HEK293T (cell line): Measurements from ENCODE around the gene SERTM1.

Source experiments
- CTCF ChIA-PET: fragments of 350-600 bp; formaldehyde crosslinking; extraction: SDS; loops from one replicate; lab custom pipeline; 2021; ENCODE audit warnings: antibody characterized with exemption, inconsistent platforms; lab: Yijun Ruan, JAX
- POLR2A ChIA-PET: fragments of 350-600 bp; formaldehyde crosslinking; extraction: SDS; loops from one replicate; lab custom pipeline; 2020; ENCODE audit warnings: antibody characterized with exemption, inconsistent platforms; lab: Yijun Ruan, JAX
- DNase-seq: peaks from one replicate; pipeline ENCODE4 v3.0.0; 2012; ENCODE audit warnings: mixed read lengths; ENCODE audit errors: extremely low spot score
- ARNT ChIP-seq: fragments of 450-650 bp; IDR thresholded peaks from 2 replicates; pipeline ENCODE4 v1.6.1; 2017; ENCODE audit warnings: mild to moderate bottlenecking
- BHLHE40 ChIP-seq: fragments of 450-650 bp; IDR thresholded peaks from 2 replicates; pipeline ENCODE4 v1.6.1; 2016; ENCODE audit warnings: mild to moderate bottlenecking, moderate library complexity, borderline replicate concordance
- CTBP1 ChIP-seq: fragments of 450-650 bp; IDR thresholded peaks from 2 replicates; pipeline ENCODE4 v1.6.1; 2016; ENCODE audit warnings: borderline replicate concordance
- ELF4 ChIP-seq: fragments of 450-650 bp; IDR thresholded peaks from 2 replicates; pipeline ENCODE4 v1.6.1; 2017; ENCODE audit warnings: antibody characterized with exemption
- FOXA1 ChIP-seq: fragments of 450-650 bp; IDR thresholded peaks from 2 replicates; pipeline ENCODE4 v1.6.1; 2016; ENCODE audit warnings: mild to moderate bottlenecking
- FOXK2 ChIP-seq: fragments of 450-650 bp; IDR thresholded peaks from 2 replicates; pipeline ENCODE4 v1.6.1; 2016; ENCODE audit warnings: mild to moderate bottlenecking
- FOXM1 ChIP-seq: fragments of 450-650 bp; IDR thresholded peaks from 2 replicates; pipeline ENCODE4 v1.6.1; 2017; ENCODE audit warnings: mild to moderate bottlenecking, borderline replicate concordance
- HDGF ChIP-seq: fragments of 450-650 bp; IDR thresholded peaks from 2 replicates; pipeline ENCODE4 v1.6.1; 2017; ENCODE audit warnings: antibody characterized with exemption, borderline replicate concordance
- L3MBTL2 ChIP-seq: fragments of 450-650 bp; conservative IDR thresholded peaks from 2 replicates; pipeline ENCODE4 v1.6.1; 2016; ENCODE audit warnings: mild to moderate bottlenecking
- LEF1 ChIP-seq: fragments of 450-650 bp; IDR thresholded peaks from 2 replicates; pipeline ENCODE4 v1.6.1; 2017; ENCODE audit warnings: mild to moderate bottlenecking, borderline replicate concordance
- NFRKB ChIP-seq: fragments of 450-650 bp; IDR thresholded peaks from 2 replicates; pipeline ENCODE4 v1.6.1; 2016; ENCODE audit warnings: mild to moderate bottlenecking, moderate library complexity
- SP1 ChIP-seq: fragments of 450-650 bp; IDR thresholded peaks from 2 replicates; pipeline ENCODE4 v1.6.1; 2017
- SUZ12 ChIP-seq: fragments of 450-650 bp; IDR thresholded peaks from 2 replicates; pipeline ENCODE4 v1.6.1; 2016; ENCODE audit warnings: mild to moderate bottlenecking
- TARDBP ChIP-seq: fragments of 450-650 bp; IDR thresholded peaks from 2 replicates; pipeline ENCODE4 v1.6.1; 2016
- ZNF384 ChIP-seq: fragments of 450-650 bp; IDR thresholded peaks from 2 replicates; pipeline ENCODE4 v1.6.1; 2016
- TF ChIP-seq, protein P1 (sequence below): fragments of 450-650 bp; IDR thresholded peaks from 2 replicates; pipeline ENCODE4 v1.6.1; 2016

SERTM1 gene

DNA sequence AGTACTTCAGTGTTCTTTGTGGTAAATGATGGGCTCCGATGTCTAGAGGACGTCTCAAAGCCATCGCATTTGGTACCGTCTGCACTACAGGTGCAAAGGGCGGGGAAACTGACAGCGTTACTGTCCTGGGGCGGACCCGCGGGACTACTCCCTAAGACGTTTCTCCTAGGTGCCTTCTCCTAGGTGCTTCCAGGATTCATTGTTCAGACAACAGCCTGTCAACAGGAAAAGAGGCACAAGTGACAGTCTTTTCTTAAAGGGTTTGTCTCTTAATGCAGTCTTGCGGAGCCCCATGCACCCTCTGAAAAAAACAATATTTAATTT lies 1.4 kb downstream of the SERTM1 start:
- DNase-seq = no peak
- POLR2A ChIA-PET = no interaction called here
- CTCF ChIA-PET = no interaction called here
- TF ChIP-seq, protein P1, sequence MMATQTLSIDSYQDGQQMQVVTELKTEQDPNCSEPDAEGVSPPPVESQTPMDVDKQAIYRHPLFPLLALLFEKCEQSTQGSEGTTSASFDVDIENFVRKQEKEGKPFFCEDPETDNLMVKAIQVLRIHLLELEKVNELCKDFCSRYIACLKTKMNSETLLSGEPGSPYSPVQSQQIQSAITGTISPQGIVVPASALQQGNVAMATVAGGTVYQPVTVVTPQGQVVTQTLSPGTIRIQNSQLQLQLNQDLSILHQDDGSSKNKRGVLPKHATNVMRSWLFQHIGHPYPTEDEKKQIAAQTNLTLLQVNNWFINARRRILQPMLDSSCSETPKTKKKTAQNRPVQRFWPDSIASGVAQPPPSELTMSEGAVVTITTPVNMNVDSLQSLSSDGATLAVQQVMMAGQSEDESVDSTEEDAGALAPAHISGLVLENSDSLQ = no peak
- TF ChIP-seq FOXK2 = no peak
- no peak for TF ChIP-seq TARDBP
- no peak for TF ChIP-seq SUZ12
- TF ChIP-seq HDGF = no peak
- no peak for TF ChIP-seq ARNT
- TF ChIP-seq BHLHE40 = no peak
- TF ChIP-seq NFRKB = no peak
- no peak for TF ChIP-seq ZNF384
- no peak for TF ChIP-seq FOXM1
- no peak for TF ChIP-seq L3MBTL2
- no peak for TF ChIP-seq ELF4
- no peak for TF ChIP-seq LEF1
- no peak for TF ChIP-seq FOXA1
- TF ChIP-seq CTBP1 = no peak
- no peak for TF ChIP-seq SP1

DNA sequence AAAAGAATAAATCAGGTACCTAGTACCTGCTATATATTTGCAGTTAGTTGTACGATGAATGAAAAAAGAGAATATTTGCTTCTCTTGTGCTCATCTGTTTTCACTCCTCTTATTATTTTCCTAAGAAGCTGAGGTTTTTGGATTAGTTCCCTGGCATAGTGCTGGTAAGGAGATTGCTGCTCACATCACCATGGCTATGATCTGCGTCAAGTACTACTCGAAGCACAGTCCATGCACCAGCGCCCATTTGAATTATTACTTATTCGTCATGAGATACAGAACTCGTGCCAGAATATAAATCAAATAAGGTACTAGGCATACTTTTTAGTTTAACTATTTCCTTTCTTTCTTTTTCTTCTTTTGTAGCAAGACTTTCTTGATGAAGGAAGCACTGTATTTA lies 7.1 kb downstream of the SERTM1 start:
- no peak for DNase-seq
- TF ChIP-seq, protein P1 = no peak
- no peak for TF ChIP-seq ELF4
- no peak for TF ChIP-seq LEF1
- TF ChIP-seq L3MBTL2 = no peak
- no peak for TF ChIP-seq ZNF384
- TF ChIP-seq HDGF = no peak
- TF ChIP-seq FOXA1 = no peak
- POLR2A ChIA-PET = no interaction called here
- CTCF ChIA-PET = interaction anchor here (1.1 kb wide), 1 partner anchor 261 kb away, joined by 5 read pairs; no protein-coding TSS in a partner anchor

DNA sequence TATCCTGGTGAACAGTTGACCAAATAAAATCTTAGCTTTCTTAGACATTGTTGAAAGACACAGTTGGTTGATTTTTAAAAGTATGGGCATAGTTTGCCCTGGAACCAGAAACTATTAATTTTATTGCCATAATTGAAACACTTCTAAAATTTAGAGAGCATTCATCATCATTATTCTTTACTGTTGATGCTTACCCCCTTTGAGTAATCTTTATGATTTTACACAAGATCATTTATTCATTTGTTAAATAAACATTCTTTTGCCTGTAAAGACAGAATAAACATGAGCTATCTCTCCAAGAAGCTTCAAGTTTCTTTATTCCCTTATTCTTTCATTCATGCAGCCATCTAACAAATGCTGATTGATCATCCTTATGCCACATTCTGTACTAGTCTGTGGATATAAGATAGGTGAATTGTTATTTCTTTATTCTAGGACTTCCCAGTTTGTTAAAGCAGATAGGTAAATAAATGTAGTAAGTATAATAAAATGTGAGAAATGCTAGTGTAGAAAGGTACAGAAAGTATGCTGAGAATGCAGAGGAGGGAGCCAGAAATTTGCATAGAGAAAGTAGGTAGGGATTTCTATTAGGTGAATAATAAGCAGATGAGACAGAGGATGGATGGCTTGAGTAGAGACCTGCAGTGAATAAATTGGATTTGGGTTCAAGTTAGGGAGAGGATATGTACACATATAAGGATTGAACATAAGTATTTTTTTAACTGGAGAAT lies 8.2 kb downstream of the SERTM1 start:
- ChIA-PET POLR2A (no interaction called here), CTCF (no interaction called here)
- no peak for DNase-seq
- TF ChIP-seq FOXK2 = no peak
- no peak for TF ChIP-seq CTBP1
- TF ChIP-seq FOXA1 = no peak
- TF ChIP-seq SP1 = no peak
- TF ChIP-seq ZNF384 = no peak
- no peak for TF ChIP-seq TARDBP
- no peak for TF ChIP-seq NFRKB
- TF ChIP-seq SUZ12 = no peak
- no peak for TF ChIP-seq ARNT
- TF ChIP-seq ELF4 = no peak
- TF ChIP-seq HDGF = no peak
- TF ChIP-seq LEF1 = no peak
- no peak for TF ChIP-seq BHLHE40
- no peak for TF ChIP-seq FOXM1
- TF ChIP-seq, protein P1 = no peak
- TF ChIP-seq L3MBTL2 = no peak

DNA sequence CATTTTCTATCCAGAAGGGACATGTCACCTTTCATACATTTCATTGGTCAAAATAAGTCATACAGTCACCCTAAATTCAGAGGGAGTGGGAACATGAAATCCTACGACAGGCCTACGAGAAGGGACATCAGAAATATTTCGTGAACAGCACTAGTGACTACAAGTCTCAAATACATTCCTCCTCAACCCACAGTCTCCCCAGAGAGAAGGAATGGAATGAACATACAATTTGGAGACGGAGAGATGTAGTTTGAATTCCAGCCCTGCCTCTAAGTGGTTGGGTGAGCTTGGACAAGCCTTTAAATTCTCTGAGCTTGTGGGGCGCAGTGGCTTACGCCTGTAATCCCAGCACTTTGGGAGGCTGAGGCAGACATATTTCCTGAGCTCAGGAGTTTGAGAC lies 9.9 kb downstream of the SERTM1 start:
- POLR2A ChIA-PET = no interaction called here
- DNase-seq = no peak
- CTCF ChIA-PET = no interaction called here
- TF ChIP-seq FOXA1 = no peak
- TF ChIP-seq NFRKB = no peak
- TF ChIP-seq LEF1 = no peak
- TF ChIP-seq CTBP1 = no peak
- TF ChIP-seq ARNT = no peak
- no peak for TF ChIP-seq TARDBP

DNA sequence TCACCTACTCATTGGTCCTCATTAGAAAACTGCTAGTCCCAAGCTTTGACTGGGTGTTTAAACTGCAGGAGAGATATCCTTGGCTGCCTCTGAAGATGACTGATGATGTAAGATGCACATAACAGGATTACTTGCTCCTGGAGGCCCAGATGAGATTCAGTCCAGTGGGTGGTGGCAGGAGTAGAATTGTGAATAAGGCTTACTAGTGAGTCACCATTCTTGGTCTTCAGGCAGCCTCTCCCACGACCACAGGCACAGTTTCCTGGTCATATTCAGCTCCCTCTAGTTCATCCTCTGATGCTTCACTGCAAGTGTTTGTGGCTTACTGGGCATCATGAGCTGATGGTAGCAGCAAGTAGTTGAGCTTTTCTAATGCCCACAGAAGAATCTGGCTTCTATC lies 12.1 kb downstream of the SERTM1 start:
- ChIA-PET CTCF (no interaction called here), POLR2A (no interaction called here)
- TF ChIP-seq ELF4 = no peak
- TF ChIP-seq CTBP1 = no peak
- DNase-seq = no peak

DNA sequence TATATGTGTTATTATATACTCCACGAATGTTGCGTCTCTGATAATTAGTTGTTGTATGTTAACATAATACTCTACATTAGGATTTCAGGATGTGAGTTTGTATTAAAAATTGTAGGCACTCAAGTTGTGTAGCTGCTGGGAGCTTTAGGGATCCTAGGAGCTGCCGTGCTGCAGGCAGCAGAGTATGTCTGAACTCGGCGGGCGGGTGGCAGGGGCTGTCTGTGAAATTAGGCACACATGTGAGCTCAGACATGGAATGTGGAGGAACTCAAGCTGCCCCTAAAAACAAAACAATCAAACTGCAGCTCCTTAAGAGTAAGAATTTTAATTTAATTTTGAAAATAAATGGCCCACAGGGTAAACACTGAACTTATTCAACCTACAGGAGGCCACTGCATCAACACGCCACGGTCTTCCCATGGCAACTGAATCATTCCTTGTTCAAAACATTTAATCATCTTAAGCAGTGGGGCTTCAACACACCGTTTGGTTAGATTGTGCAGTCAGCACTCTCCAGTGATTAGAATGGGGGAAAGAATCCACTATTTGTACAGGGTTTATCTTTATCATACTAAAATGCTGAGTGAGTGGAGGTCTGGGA lies 22.7 kb downstream of the SERTM1 start:
- DNase-seq = no peak
- ChIA-PET CTCF (no interaction called here), POLR2A (no interaction called here)
- no peak for TF ChIP-seq FOXA1
- no peak for TF ChIP-seq FOXK2
- TF ChIP-seq SP1 = no peak
- TF ChIP-seq HDGF = no peak

DNA sequence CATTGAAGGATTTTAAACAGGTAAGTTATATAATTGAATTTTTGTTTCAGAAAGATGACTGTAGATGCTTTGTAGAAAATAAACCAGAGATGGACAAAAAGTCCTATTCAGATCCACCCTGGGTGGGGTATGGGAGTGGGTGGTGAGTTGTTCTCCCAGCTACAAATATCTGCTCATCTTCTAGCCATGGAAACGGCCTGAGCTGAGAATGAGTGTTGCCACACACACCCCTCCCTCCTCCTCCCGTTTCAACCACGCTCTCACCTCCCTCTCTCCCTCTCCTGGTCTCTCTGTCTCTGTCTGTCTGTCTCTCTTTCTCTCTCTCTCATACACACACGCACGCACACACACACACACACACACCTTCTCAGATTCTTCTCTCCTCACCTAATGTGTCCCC lies 26.4 kb downstream of the SERTM1 start:
- ChIA-PET CTCF (no interaction called here), POLR2A (no interaction called here)
- no peak for TF ChIP-seq SUZ12
- no peak for TF ChIP-seq FOXM1
- TF ChIP-seq BHLHE40 = no peak
- TF ChIP-seq ARNT = no peak
- no peak for TF ChIP-seq ZNF384
- no peak for TF ChIP-seq L3MBTL2
- TF ChIP-seq HDGF = no peak
- no peak for TF ChIP-seq LEF1
- no peak for TF ChIP-seq TARDBP
- TF ChIP-seq ELF4 = no peak
- TF ChIP-seq SP1 = no peak
- TF ChIP-seq FOXA1 = no peak
- no peak for TF ChIP-seq NFRKB
- no peak for TF ChIP-seq CTBP1
- TF ChIP-seq FOXK2 = no peak
- TF ChIP-seq, protein P1 = no peak
- DNase-seq = no peak
